Endothelial cell of umbilical vein (primary cell): ENCODE results near the gene KIAA1217.

ENCODE experiments used
- EZH2 ChIP-seq: IDR thresholded peaks from 2 replicates; pipeline ENCODE4 v1.6.1; 2012; ENCODE audit warnings: borderline replicate concordance, low read depth, mild to moderate bottlenecking, moderate library complexity, low read length, inconsistent platforms; ENCODE audit not compliant: severe bottlenecking
- JUN ChIP-seq: IDR thresholded peaks from 2 replicates; pipeline ENCODE4 v1.6.1; 2011; ENCODE audit warnings: borderline replicate concordance, low read depth; ENCODE audit not compliant: insufficient read length, insufficient read depth
- POLR2A ChIP-seq: IDR thresholded peaks from 2 replicates; pipeline ENCODE4 v1.6.1; 2012; ENCODE audit warnings: low read depth, mild to moderate bottlenecking, control low read depth, low read length
- POLR2AphosphoS5 ChIP-seq: IDR thresholded peaks from 2 replicates; pipeline ENCODE4 v1.6.1; 2012; ENCODE audit warnings: low read depth, mild to moderate bottlenecking, control low read depth, low read length, moderate library complexity; ENCODE audit not compliant: insufficient read depth
- TF ChIP-seq, protein P1 (sequence below), 2 donors: IDR thresholded peaks; 1 replicate in 1 of 2; 2 replicates in 1 of 2; pipeline ENCODE4 v1.5.1; 2011; ENCODE audit warnings: low read length in 2 of 2, mild to moderate bottlenecking in 2 of 2, moderate library complexity in 2 of 2, control low read depth in 1 of 2, inconsistent platforms in 1 of 2, low read depth in 1 of 2; ENCODE audit not compliant: insufficient read depth in 1 of 2; ENCODE audit errors: extremely low read depth in 1 of 2

- TF ChIP-seq EZH2 (no peak), POLR2AphosphoS5 (no peak), POLR2A (no peak), JUN (no peak)
- TF ChIP-seq, protein P1, sequence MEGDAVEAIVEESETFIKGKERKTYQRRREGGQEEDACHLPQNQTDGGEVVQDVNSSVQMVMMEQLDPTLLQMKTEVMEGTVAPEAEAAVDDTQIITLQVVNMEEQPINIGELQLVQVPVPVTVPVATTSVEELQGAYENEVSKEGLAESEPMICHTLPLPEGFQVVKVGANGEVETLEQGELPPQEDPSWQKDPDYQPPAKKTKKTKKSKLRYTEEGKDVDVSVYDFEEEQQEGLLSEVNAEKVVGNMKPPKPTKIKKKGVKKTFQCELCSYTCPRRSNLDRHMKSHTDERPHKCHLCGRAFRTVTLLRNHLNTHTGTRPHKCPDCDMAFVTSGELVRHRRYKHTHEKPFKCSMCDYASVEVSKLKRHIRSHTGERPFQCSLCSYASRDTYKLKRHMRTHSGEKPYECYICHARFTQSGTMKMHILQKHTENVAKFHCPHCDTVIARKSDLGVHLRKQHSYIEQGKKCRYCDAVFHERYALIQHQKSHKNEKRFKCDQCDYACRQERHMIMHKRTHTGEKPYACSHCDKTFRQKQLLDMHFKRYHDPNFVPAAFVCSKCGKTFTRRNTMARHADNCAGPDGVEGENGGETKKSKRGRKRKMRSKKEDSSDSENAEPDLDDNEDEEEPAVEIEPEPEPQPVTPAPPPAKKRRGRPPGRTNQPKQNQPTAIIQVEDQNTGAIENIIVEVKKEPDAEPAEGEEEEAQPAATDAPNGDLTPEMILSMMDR (IDR thresholded peaks at IDR 0.05; ENCODE audit: extremely low read depth in 1 of 2, insufficient read depth in 1 of 2, low read depth in 1 of 2, low read length in 2 of 2) = no peak
These were observed 360.4 kb downstream of the KIAA1217 start for GRCh38 chr10:24569330-24569796.
